Adipocyte (in vitro differentiated cells): ENCODE results near the gene DLG2.
A peak's percentile ranks its signal among the peaks of the same experiment; 100 is the strongest.

Experiments used
- DNase-seq: peaks from one replicate; pipeline ENCODE4 v3.0.0-alpha.2; 2015; ENCODE audit warnings: low read depth
- H3K27me3 ChIP-seq: replicated peaks from 2 replicates; pipeline ENCODE4 v1.7.0; 2013; ENCODE audit warnings: mild to moderate bottlenecking, low read length, moderate library complexity; ENCODE audit not compliant: control insufficient read depth, insufficient read depth
- H3K36me3 ChIP-seq: 2 replicates; pipeline ENCODE4 v1.7.0; 2013; ENCODE audit warnings: low read length, mild to moderate bottlenecking, moderate library complexity; ENCODE audit not compliant: control insufficient read depth, insufficient read depth, severe bottlenecking
- H3K4me1 ChIP-seq: 2 replicates; pipeline ENCODE4 v1.7.0; 2013; ENCODE audit warnings: mild to moderate bottlenecking, low read length, moderate library complexity; ENCODE audit not compliant: control insufficient read depth, insufficient read depth
- H3K4me3 ChIP-seq: 2 replicates; pipeline ENCODE4 v1.7.0; 2013; ENCODE audit warnings: mild to moderate bottlenecking, low read length, moderate library complexity
- H3K9ac ChIP-seq: 2 replicates; pipeline ENCODE4 v1.7.0; 2013; ENCODE audit warnings: mild to moderate bottlenecking, low read length, moderate library complexity
- H3K9me3 ChIP-seq: 2 replicates; pipeline ENCODE4 v1.7.0; 2013; ENCODE audit warnings: mild to moderate bottlenecking, low read length, moderate library complexity; ENCODE audit not compliant: control insufficient read depth

DLG2 gene

DNA sequence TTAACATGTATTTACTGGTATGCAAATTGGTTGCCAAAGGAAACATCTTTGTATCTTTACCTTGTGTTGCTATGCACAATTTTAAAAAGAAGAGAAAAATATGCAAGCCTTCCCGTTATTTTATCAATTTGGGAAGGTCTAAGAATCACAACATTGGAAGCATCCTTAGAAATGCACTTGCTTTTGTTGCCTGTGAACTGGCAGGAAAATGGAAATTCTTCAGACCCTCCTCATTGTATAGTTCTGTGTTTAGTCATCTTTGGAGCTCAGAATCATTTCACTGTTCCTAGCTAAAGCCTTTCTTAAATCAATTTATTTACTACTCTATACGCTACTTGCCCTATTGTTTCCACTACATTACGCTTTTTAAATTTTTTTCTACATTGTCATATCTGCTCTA is 574.5 kb downstream of the DLG2 start:
- Histone ChIP-seq H3K9ac (no peak overlapping the region), H3K36me3 (no peaks in the 10 kb centered on the region), H3K27me3 (no peaks in the 10 kb centered on the region), H3K4me3 (no peak overlapping the region), H3K4me1 (no peaks in the 10 kb centered on the region), H3K9me3 (no peaks in the 10 kb centered on the region)
- peak; percentile 7 for DNase-seq

DNA sequence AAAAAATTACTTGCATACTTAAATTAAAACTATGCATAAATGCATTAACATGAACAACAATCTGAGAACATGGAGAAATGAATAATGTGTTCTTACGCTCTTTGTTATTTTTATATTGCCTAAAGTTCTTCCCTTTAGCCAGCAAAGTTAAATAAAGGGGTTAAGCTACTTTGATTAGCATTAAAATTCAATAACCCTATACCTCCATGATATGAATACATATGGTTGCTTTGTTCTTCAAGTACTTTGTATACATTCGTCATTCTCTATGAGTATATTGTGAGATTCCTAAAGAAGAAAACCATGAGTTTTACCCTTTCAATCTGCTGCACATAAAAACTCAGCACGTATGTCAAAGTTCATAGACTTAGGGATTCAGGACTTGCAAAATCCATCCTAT is 578.3 kb downstream of the DLG2 start:
- no peaks in the 10 kb centered on the region for H3K27me3 ChIP-seq
- no peak overlapping the region for H3K4me3 ChIP-seq
- H3K9me3 ChIP-seq, result no peaks in the 10 kb centered on the region
- no peaks in the 10 kb centered on the region for H3K36me3 ChIP-seq
- H3K9ac ChIP-seq, result no peak overlapping the region
- DNase-seq, result no peak
- no peaks in the 10 kb centered on the region for H3K4me1 ChIP-seq

DNA sequence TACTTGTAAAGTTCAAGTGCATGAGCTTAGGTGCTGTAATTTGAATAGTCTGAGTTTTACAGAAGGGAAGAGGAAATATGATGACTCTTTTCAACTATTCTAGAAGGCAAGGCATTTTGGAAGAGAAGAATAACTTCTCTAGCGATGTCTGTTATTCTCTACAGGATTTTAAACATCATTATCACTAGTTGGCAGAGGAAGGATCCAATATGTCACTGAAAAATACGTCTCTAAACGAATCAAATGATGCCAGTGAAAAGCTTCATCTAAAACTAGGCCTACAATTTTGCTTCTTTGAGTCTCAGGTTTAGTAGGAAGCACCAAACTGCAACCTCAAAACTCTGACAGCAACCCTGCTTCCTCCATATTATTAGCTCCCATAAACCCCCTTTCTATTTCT is 581.4 kb downstream of the DLG2 start:
- Histone ChIP-seq H3K4me1 (no peaks in the 10 kb centered on the region), H3K9ac (no peak overlapping the region), H3K36me3 (no peaks in the 10 kb centered on the region), H3K4me3 (no peak overlapping the region), H3K27me3 (no peaks in the 10 kb centered on the region), H3K9me3 (no peaks in the 10 kb centered on the region)
- no peak for DNase-seq

DNA sequence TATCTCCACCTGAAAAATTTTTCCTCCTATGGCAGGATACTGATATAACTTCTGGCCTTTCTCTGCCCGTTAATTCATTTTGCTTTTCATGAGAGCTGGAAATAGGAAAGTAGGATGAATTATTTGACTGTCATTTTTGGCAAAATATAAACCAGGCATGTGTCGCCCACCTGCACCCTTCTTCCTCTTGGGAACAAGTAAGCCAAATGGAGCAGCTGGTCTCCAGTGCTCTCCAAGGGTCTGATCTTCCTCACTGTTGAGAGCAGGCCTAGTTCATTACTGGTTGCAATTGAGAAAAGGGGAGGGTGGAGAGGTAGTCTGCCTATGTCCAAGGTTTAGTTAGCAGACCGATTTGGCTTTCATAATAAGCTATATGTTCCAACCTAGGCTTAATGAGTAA is 582.2 kb downstream of the DLG2 start:
- DNase-seq, result no peak
- Histone ChIP-seq H3K9me3 (no peaks in the 10 kb centered on the region), H3K9ac (no peak overlapping the region), H3K4me3 (no peak overlapping the region), H3K27me3 (no peaks in the 10 kb centered on the region), H3K4me1 (no peaks in the 10 kb centered on the region), H3K36me3 (no peaks in the 10 kb centered on the region)

DNA sequence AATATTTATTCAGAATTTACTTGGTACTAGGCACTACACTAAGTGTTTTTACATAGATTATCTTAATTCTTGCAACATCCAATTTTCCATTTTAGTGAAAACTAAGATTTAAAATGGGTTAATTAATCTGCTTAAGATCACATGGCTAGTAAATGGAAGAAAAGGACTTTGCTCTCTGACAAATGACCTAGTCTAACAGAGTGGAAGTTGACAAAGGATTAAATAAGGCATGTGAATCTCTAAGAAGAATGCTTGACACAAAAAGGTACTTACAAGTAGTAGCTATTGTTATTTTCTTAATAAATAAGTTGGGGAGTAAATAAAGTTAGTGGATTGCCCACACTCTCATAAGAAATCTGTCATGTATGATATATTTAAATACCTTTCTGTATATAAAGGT is 584.8 kb downstream of the DLG2 start:
- Histone ChIP-seq H3K27me3 (no peaks in the 10 kb centered on the region), H3K4me3 (no peak overlapping the region), H3K9ac (no peak overlapping the region), H3K9me3 (no peaks in the 10 kb centered on the region), H3K4me1 (no peaks in the 10 kb centered on the region), H3K36me3 (no peaks in the 10 kb centered on the region)
- no peak for DNase-seq

DNA sequence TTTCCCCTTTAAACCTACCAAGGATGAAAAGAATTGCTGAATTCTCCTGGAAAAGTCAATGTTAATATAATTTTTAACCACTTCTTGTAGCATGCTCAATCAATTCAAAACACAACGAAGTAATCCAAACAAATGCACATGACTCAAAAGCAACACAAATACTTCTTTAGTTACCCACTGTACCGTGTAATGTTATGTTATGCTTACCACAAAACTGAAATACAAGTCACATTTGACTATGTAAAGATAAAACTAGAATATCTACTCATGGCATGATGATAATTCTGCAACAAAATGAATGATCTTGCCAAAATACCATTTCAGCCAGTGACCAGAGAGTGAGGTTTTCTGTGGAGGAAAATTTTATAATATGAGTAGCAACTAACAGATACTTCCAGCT is 587.0 kb downstream of the DLG2 start:
- H3K9me3 ChIP-seq, result no peaks in the 10 kb centered on the region
- peak; percentile 21 for DNase-seq
- H3K27me3 ChIP-seq, result no peaks in the 10 kb centered on the region

DNA sequence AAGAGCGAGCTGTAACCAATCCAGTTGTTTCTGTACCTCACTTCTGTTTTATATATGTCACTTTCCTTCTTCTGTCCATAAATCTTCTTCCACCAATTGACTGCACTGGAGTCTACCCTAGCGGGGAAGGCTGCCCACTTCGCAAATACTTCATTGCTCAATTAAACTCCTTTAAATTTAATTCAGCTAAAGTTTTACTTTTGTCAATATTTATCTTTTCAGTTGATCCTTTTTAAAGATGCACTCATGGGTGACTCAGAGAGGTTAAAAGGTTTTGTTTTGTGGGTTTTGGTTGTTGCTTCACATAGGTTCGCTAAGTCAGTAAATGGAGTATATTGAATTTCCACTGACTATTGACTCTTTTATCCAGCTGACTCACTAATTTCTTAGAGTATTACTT is 597.2 kb downstream of the DLG2 start:
- Histone ChIP-seq H3K4me3 (no peak overlapping the region), H3K9me3 (no peaks in the 10 kb centered on the region), H3K4me1 (no peaks in the 10 kb centered on the region), H3K27me3 (no peaks in the 10 kb centered on the region), H3K9ac (no peak overlapping the region), H3K36me3 (no peaks in the 10 kb centered on the region)
- DNase-seq, result peak; percentile 46

More for the DNA sequence above, 587.0 kb downstream of the DLG2 start:
- H3K4me1 ChIP-seq, result no peaks in the 10 kb centered on the region
- no peak overlapping the region for H3K4me3 ChIP-seq
- H3K36me3 ChIP-seq, result no peaks in the 10 kb centered on the region
- H3K9ac ChIP-seq, result no peak overlapping the region

DNA sequence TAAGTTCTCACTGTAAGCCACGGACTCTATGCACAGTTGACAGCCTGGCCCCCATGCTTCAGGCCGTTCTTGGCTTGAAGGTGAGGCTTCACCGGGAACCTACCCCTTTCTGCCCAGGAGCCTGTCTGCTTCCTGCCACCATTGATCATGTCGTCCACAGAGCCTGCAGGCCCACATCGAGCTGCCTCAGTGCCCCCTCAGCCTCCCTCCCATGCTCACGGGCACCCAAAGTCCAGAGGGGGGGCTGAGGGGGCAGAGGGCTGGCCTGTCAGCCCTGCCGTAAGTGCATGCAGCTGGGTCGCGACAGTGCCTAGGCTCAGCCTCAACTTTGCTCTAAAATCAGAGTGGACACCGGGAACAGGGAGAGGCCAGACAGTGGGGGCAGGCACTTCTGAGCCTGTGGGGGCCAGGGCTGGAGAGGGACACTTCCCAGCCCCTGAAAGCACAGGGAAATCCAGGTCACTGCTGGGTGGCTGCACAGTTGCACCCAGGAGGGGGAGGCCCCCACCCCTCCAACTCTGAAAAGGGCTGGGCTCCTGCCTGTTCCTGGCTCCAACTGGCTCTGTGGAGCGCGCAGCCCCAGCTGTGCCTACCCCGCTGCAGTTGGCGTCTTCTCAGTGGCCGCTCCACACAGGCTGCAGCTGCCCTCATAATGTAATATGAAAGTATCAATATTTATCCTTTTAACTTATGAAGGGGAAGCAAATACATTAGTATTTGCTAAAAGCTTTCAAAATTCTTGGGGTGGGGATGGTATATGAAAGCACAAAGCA is 598.6 kb downstream of the DLG2 start:
- Histone ChIP-seq H3K27me3 (no peaks in the 10 kb centered on the region), H3K9ac (no peak overlapping the region), H3K4me3 (no peak overlapping the region), H3K36me3 (no peaks in the 10 kb centered on the region), H3K9me3 (no peaks in the 10 kb centered on the region), H3K4me1 (no peaks in the 10 kb centered on the region)
- no peak for DNase-seq

DNA sequence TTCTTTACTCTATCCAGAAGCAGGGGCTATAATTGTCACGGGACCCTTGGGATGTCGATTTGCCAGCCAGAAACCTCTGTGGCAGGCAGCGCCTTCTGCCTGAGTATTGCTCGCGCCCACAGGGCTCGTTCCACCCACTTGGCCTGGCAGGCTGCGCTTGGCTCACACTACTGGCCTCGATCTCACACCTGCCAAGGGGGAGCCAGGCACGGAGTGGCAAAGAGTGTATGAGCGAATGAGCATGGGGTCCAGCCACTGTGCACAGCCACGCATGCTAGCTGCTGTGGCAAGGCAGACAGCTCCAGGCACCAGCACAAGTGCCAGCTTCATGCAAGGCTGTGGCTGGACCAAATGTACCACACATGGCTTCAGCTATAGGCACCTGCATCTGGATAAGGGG is 599.8 kb downstream of the DLG2 start:
- Histone ChIP-seq H3K9me3 (no peaks in the 10 kb centered on the region), H3K36me3 (no peaks in the 10 kb centered on the region), H3K9ac (no peak overlapping the region), H3K4me1 (no peaks in the 10 kb centered on the region), H3K27me3 (no peaks in the 10 kb centered on the region), H3K4me3 (no peak overlapping the region)
- no peak for DNase-seq

DNA sequence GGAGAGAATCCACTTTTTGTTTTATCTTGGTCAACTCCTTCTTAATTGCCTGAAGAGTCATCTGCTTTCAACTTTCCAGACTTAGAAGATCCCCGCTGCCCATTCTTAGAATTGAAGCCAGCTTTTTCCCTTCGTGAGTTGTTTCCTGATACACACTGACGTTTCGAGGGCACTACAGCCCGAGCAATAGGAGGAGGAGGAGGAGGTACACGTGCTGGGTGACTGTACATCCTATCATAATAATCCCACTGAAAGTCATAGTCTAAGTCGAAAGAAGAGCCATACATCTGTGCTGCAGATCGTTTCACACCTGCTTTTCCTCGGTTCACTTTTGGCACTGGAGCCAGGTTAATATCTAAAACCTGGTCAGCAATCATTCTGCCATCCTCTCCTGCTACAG is 606.1 kb downstream of the DLG2 start:
- Histone ChIP-seq H3K36me3 (no peaks in the 10 kb centered on the region), H3K9ac (no peak overlapping the region), H3K4me1 (peaks cover 4% of the 10 kb centered on the region), H3K4me3 (peak overlapping the region; percentile 55), H3K9me3 (no peaks in the 10 kb centered on the region), H3K27me3 (no peaks in the 10 kb centered on the region)
- no peak for DNase-seq

DNA sequence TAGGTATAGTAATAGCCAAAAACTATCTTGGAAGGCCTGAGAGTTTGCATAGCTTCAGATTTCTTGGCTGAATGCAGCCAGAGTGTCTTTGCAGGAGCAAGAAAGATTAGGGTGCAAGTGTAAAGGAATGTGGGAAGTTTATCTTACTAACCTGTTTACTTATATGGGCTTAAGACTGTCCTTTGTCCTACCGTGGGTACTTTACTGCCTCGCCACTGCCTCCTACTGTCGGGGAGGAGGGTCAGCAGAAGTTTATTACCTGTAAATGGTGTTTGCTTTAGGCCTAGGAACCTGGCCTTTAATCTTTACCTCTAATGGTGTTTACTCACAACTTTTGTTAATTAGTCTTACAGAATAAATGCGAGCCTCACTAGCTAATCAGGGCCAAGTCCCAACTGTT is 633.8 kb downstream of the DLG2 start:
- DNase-seq, result no peak
- no peak overlapping the region for H3K4me3 ChIP-seq
- no peaks in the 10 kb centered on the region for H3K36me3 ChIP-seq
- H3K27me3 ChIP-seq, result no peaks in the 10 kb centered on the region
- H3K9me3 ChIP-seq, result no peaks in the 10 kb centered on the region
- no peaks in the 10 kb centered on the region for H3K4me1 ChIP-seq
- no peak overlapping the region for H3K9ac ChIP-seq

DNA sequence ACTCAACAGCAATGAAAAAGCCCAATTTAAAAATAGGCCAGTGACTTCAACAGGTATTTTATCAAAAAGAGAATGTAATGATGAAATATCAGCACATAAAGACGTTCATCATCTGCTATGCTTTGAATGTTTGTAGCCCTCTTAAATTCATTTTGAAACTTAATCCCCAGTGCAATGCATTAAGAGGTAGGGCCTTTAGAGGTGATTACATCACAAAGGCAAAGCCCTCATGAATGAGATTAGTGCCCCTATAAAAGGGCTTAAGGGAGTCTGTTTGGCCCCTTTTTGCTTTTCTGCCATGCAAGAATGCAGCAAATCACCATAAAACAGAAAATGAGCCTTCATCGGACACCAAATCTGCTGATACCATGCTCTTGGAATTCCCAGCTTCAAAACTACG is 637.0 kb downstream of the DLG2 start:
- no peaks in the 10 kb centered on the region for H3K27me3 ChIP-seq
- H3K36me3 ChIP-seq, result no peaks in the 10 kb centered on the region
- no peak overlapping the region for H3K4me3 ChIP-seq
- H3K9ac ChIP-seq, result no peak overlapping the region
- peaks cover 2% of the 10 kb centered on the region for H3K9me3 ChIP-seq
- no peak for DNase-seq
- H3K4me1 ChIP-seq, result no peaks in the 10 kb centered on the region
